Suprapubic skin (tissue), 3 donors: ENCODE results near the gene CDK13.

ENCODE experiments used
- CTCF ChIP-seq, 2 donors: fragments of 200-600 bp in 1 of 2; fragments of 450-650 bp in 1 of 2; sonication (generic) in 1 of 2; IDR thresholded peaks; one replicate each; pipeline ENCODE4 v1.5.1; 2016 to 2019; ENCODE audit warnings: antibody characterized with exemption in 2 of 2, mild to moderate bottlenecking in 1 of 2, moderate library complexity in 1 of 2
- POLR2AphosphoS5 ChIP-seq, 3 donors: sonication (generic); formaldehyde crosslinking; IDR thresholded peaks; one replicate each; pipeline ENCODE4 v1.6.1; 2017; ENCODE audit warnings: antibody characterized with exemption in 3 of 3

DNA sequence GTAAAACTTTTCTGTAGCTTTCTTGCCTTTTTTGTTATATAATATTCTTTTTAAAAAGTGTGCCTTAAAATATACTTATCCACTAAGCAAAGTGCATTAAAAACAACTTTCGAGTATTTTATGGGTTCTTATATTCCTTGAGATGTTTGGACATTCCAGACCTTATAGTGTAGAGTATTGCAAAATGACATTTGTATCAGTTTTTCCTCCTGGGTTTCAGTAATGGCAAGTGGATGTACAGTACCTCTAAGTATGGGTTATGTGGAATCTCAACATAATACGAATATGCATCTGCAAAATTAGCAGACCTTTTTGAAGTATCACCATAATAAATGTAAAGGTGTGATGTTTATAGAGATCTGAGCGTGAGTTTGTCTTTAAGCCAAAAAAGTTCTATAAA lies 2.7 kb downstream of the CDK13 start:
- no peak for TF ChIP-seq CTCF (IDR thresholded peaks at IDR 0.05)
- no peak for TF ChIP-seq POLR2AphosphoS5 (IDR thresholded peaks at IDR 0.05)
